Right ventricle myocardium inferior (tissue), 1 donor: ENCODE measurements around the gene PPM1E. TPM values are rescaled to one million over a fixed set of nuclear protein-coding genes. Genes with fewer than 3 reads are reported as not detected.
A peak's percentile ranks its signal among the peaks of the same experiment; 100 is the strongest.

ENCODE experiments used
- ATAC-seq: fragments of 200-7000 bp; cut with Tn5 transposase; one replicate; pipeline ENCODE4 v1.9.1; 2020; ENCODE audit warnings: mild to moderate bottlenecking, moderate library complexity
- DNase-seq: peaks from one replicate; pipeline ENCODE4 v3.0.0; 2021; ENCODE audit errors: missing footprints
- intact Hi-C: fragments of 100-400 bp; cut with DNase I; formaldehyde crosslinking; loops from one replicate; pipeline ENCODE4 v1.11.0; 2022
- total RNA-seq: library from RNA; stranded (reverse); fragmentation: NEBNext Ultra II Directional; extraction: Animal tissue kit (Norgen Biotek cat#: 25700); gene quantifications from one replicate; pipeline ENCODE4 v1.2.1, GENCODE V29; 2021
- donor health status: DM: no; HTN: yes; CAD: no; lungs with severe emphysema.

The PPM1E gene
- total RNA-seq, 1 donor from 2014 or later, result 2.3 TPM

GRCh38 chr17:59004338-59005111, 248.9 kb downstream of the PPM1E start:
- DNase-seq (no peak), ATAC-seq (peak; percentile 56)
- intact Hi-C loops, result loop anchor here (2.0 kb wide), 2 partner anchors 294 to 418 kb away; no protein-coding TSS in a partner anchor

DNA sequence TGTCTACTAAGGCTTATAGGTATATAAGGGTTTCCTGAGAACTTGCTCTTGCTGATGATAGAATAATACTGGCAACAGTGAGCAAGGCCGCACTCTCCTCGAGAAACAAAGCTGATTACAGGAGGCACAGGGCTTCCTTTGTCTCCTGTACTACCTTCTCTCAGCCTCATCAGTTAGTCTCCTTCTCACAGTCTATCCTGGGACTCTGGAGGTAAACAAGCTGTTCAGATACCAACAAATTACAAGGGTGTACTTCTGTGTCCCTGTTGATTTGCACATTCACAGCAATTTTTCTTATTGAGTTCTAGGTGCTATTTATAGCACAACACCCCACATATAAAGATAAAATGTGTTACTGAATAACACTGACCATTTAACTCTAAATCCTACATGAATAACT, 252.3 kb downstream of the PPM1E start:
- no peak for DNase-seq
- intact Hi-C loops, result loop anchor here (2.0 kb wide), 1 partner anchor 489 kb away; no protein-coding TSS in a partner anchor
- ATAC-seq, result no peak

DNA sequence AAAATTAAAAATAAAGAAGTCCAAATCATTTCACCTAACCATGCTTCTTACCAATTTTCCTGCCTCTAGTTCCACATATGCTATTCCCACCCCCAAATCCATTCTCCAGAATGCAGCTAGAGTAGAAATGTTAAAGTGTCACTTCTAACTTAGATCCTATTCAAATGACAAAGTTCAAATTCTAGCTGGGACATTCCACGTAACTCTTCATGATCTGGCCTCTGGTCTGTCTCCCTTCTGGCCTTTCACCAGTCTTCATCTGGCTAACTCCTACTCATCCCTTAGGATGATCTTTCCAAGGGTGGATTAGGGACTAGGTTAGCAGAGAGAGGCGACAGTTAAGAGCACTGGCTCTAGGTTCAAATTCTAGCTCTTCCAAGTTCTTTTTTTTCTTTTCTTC, 253.1 kb downstream of the PPM1E start:
- intact Hi-C loops, result no loop called here
- no peak for ATAC-seq
- no peak for DNase-seq

DNA sequence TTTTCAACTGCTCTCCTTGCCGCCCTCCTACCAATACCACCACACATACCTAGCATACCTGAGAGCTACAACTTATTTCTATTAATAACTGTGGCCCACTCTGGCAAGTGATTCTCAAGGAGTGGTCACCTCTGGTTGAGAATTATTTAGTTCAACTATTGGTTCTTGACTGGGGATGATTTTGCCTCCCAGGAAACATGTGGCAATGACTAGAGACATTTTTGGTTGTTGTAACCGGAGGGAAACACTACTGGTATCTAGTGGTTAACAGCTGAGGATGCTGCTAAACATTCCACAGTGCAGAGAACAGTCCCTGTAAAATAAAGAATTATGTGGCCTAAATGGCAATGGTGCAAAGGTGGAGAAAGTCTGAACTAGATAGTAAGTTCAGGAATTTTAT, 254.4 kb downstream of the PPM1E start:
- ATAC-seq, result no peak
- intact Hi-C loops, result no loop called here
- no peak for DNase-seq

DNA sequence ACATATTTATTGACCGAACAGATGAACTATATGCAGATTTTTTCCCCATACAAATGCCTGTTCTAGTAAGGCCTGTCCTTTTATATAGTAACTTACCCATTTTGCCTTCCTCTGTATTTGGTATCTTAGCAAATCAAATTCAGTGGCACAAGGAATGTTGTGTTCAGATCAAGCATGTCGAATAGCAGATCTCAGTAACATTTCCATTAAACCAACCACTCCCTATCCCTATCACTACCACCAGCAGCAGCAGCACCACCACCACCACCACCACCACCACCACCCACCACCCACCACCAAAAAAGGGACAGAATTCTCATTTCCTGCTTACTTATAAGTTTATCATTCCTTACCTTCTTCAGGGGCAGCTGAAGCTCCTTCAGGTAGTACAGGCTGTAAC, 256.3 kb downstream of the PPM1E start:
- no peak for ATAC-seq

GRCh38 chr17:59018019-59018418, 262.4 kb downstream of the PPM1E start:
- intact Hi-C loops, result no loop called here
- no peak for ATAC-seq
- DNase-seq, result no peak

More for the DNA sequence above, 256.3 kb downstream of the PPM1E start:
- intact Hi-C loops, result no loop called here
- no peak for DNase-seq

- intact Hi-C loops, result no loop called here
- ATAC-seq, result no peak
- no peak for DNase-seq
Measured at GRCh38 chr17:59024916-59025315, 269.3 kb downstream of the PPM1E start.

- DNase-seq (no peak), ATAC-seq (peak; percentile 68)
- intact Hi-C loops, result no loop called here
Measured at GRCh38 chr17:59026176-59026939, 270.7 kb downstream of the PPM1E start.

DNA sequence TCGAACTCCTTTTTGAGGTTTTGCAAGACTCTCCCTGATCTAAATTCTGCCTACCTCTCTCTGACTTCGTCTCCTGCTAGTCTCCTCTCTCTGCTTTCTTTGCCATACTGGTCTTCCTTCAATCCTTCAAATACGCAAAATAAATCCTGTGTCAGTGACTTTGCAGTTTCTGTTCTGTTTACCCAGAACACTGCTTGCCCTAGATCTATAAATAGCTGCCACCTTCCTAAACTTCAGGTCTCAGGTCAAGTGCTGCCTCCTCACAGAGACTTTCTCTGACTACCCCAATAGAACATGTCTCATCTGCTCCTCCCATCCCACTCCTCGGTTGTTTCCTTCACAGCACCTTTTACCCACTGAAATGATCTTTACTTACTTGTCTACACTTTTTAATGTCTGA, 272.1 kb downstream of the PPM1E start:
- intact Hi-C loops, result no loop called here
- DNase-seq (no peak), ATAC-seq (no peak)

DNA sequence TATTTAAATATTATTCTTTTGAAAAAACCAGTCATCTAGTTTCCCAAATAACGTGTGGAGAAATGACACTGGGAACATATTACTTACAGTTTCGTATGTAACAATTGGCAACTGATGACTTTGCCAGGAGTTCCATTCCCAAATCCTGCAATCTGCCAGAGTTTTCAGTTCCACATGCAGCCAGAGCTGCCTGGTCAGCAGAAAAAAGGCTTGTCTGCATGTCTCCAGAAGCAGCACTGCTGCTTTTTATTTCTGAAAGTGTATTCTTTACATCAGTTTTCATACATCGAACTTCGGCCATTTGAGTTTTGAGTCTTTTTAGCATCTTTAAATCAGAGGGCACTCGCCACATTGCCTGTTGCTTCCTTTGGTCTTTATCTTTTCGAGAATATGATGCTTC, 272.7 kb downstream of the PPM1E start:
- intact Hi-C loops, result no loop called here
- DNase-seq (no peak), ATAC-seq (no peak)

DNA sequence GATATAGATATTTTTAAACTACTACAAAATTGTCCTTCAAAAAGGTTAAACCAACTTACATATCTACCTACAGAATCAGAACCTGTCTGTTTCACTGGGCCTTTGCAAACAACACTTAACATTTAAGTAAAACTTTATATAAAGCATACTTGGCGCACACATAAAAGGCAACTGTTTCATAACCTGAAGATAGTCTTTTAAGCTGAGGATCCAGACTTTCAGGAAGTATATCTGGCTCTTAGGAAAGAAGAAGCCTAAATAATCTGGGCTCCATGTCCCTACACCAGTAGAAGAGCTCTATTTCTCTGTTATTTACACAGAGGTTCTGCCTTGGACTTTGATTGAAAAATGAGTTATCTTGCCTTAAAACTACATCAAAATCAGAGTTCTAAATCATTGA, 275.2 kb downstream of the PPM1E start:
- intact Hi-C loops, result no loop called here
- no peak for ATAC-seq
- no peak for DNase-seq

Other genes with a start within 250 kb of the PPM1E start
- 14.3 TPM for gene MTMR4, start 241.2 kb upstream of the PPM1E start, total RNA-seq
- 0.30 TPM for gene TEX14, start 63.8 kb upstream of the PPM1E start, total RNA-seq
- 40.1 TPM for gene RAD51C, start 63.3 kb upstream of the PPM1E start, total RNA-seq